HG03378 (cell line): Measurements from ENCODE around the gene ASCC3.

Experiments used
- ATAC-seq: cut with Tn5 transposase; IDR thresholded peaks from one replicate; pipeline ENCODE4 v1.9.1; 2021; ENCODE audit warnings: mild to moderate bottlenecking, moderate library complexity; ENCODE audit not compliant: unreplicated experiment

Gene ASCC3

DNA sequence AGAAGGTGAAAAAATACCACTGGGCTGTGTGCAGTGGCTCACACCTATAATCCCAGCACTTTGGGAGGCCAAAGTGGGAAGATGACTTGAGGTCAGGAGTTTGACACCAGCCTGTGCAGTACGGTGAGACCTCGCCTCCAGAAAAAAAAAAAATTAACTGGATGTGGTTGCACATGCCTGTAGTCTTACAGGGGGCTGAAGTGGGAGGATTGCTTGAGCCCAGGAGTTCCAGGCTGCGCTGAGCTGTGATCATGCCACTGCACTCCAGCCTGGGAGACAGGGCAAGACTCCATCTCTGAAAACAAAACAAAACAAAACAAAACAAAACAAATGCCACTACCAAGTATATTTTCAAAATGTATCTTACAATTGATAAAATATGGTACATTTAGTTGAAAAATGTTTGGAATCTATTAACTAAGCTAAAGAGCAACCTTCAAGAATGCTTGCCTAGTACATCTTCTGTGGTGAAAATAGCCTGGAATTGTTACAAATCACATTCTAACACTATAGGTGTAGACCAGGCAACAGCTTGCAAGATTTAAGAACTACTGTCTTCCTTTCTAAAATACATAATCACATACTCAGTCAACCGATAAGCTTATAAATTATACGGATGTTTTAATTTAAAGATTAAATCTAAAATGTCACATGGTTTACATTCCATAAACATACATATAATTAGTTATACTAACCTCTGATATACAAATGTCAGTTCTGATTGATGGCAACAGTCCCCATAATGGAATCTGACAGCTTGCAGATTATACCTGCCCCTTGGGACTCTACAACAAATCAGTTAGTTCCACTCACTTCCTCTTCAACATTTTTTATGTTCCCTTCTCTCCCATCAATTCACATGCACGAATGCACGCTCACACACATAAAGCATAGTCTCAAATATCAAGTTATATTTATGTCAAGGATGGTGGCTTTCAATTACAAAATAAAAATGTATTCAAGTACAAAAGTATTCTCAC is 150.8 kb downstream of the ASCC3 start:
- ATAC-seq, result no peak

DNA sequence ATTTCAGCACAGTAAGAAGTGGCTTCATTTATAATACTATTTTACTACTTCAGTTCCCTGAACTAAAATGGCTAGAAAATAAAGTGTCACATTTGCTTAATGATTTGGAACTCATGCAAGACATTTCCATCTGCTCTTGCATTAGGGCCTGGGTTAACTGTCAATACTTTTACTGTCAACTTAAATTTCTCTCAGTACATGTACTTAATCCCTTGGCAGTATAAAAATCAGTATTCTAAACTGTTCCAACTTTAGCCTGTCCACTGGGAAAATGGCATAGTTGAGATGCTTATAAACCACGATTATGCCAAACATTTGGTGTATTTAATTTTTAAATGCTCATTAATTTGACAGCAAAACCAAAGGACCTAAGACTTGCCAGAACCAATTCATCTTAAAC is 154.5 kb downstream of the ASCC3 start:
- ATAC-seq, result no peak

DNA sequence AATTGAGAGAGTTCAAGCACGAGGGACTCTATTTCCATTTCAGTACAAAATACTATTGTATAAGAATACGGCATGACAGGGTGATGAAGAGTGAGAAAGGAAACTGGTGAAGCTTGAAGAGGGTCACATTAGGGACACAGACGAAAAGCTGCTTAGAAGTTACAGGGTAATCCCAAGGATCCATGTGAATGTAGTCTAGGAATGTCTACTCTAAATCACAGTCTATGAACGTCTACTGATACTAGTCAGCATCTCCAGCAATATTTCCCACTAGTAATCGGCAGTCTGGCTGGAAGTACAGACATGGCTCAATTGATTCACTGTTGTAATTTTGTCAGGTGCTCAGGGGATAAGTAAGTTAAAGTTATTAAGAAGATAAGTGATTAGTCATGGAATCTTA is 156.4 kb downstream of the ASCC3 start:
- no peak for ATAC-seq

DNA sequence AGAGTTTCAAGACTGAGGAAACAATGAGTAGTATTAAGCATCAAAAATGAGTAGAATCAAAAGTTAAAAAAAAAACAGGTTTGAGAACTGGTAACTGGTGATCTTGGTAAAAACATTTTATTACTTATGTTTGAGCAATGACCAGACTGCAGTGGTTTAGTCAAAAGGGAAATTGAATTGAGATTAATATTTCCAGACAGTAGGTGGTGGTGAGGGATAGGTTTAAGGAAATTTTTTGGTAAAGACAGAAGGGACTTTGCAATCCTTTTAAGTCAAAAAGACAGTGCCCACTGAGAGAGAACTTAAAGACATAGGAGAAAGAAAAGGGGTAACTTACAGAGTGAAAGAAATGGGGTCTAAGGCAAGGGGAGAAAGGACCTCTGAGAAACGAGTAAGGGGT is 156.9 kb downstream of the ASCC3 start:
- ATAC-seq, result no peak

DNA sequence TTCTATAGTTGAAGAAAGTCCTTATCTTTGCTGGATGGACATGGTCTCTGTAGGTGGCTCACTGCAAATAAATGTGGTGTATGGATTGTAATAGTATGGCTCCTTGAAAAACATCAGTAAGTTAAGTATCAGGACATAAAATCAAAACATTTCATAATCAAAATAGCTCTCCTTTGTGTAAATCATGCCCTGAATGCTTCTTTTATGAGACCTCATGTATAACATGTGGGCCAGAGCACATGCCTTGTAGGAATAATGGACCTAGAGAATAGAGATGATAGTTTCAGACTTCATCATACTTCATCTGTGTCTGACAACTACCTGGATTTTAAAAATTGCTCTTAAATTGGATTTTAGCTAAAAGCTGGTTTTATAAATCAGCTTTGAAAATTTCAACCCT is 159.9 kb downstream of the ASCC3 start:
- ATAC-seq, result no peak

DNA sequence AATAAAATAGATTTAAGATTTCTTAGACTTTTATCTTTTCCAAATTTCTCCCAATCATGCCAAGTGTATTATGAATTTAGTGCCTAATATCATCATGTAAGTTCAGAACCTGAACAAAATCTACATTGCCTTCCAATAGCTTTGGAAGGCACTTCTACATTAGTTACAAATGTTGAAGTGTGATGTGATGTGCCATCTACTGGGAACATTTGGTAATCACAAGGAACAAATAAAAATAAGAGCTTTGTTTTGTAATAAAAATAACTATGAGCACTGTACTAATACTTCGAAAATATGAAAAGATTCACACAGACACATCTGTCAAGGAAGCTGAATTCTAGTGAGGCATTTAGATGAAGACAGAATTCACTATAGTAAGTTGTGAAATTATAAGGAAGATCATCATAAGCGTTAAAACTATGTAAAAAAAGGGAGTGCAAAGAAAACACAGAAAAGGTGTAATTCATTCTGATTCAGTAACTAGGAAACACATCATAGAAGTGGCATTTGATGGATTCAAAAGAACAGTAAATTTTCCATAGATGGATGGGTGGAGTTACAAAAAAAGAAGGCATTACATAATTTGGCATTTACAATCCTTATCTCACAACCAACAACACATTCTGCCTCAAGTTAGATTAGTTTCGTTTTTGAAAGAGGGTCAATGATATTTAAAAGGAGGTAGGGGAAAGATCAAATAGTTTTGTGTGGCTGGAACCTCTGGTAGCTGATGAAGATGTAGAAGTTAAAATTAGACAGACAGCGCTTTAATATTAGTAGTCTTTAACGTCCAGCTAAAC is 161.0 kb downstream of the ASCC3 start:
- ATAC-seq, result peak; percentile 61

DNA sequence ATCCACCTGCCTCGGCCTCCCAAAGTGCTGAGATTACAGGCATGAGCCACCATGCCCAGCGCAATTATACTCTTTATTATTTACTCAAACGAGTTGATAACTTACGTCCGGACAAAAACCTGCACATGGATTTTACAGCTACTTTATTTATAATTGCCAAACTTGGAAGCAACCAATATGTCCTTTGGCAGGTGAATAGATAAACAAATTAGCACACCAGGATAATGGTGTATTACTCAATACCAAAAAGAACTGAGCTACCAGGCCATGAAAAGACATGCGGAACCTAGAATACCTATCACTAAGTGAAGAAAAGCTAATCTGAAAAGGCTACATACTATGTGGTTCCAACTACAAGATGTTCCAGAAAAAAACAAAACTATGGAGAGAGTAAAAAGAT is 168.1 kb downstream of the ASCC3 start:
- no peak for ATAC-seq

DNA sequence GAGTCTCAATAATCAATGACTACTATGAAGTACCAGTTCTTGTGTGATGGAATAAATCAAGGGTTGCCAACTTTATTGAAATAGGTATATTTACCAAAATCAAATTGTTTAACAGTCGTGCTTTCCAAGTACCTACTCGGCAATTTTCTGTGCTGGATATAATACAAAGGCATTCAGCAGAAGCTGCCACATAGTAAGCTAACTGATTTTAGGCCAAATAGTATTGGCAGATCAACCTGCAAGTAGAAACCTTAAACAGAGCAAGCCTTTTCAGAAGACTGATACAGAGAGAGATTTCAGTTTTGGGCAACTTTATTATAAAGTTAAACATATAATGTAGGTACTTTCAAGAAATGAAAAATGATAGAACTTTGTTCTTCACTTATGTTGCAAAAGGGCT is 174.6 kb downstream of the ASCC3 start:
- no peak for ATAC-seq

DNA sequence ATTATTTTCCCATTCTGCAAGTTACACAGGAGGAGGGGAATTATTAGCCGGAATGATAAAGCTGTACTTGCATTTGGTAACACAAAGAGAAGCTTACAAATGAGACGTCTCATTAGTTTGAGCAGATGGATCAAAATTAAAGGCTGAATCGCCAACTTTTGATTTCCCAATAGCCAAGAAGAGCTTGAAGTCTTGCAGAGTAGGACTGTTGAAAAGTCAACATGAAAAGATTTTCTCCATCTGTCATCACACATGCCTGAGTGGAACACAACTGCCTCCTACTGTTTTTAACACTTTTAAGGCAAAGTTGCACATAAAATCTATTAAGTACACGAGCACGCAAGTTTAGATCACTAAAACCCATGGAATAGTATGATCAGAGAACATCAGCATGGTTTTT is 176.2 kb downstream of the ASCC3 start:
- ATAC-seq, result no peak

DNA sequence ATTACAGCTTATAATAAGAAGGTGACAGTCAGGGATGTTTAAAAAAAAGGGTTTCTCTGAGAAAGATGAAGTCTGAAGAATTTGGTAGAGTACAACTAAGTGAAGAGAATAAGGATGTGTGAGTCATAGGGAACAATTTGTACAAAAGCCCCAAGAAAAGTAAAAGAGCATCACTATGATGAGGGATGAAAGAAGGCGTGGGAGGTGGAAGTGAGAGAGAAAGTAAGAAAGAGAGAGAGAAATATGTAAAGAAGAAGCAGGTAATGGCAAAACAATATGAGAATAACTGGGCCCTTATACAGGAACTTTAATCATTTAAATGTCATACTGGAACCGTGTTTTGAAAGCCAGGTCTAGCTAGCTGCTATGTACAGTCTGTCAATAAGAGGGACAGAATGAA is 179.4 kb downstream of the ASCC3 start:
- ATAC-seq, result no peak

DNA sequence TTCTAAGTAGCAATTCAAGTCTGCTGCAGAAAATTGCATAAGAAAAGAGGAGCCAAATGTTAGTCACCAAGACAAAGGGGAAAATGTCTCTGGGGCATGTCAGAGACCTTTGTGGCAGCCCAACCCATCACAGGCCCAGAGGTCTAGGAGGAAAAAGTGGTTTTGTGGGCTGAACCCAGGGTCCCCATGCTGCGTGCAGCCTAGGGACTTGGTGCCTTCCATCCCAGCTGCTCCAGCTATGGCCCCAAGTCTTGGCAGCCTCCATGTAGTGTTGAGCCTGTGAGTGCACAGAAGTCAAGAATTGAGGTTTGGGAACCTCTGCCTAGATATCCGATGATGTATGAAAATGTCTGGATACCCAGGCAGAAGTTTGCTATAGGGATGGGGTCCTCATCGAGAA is 181.1 kb downstream of the ASCC3 start:
- no peak for ATAC-seq

DNA sequence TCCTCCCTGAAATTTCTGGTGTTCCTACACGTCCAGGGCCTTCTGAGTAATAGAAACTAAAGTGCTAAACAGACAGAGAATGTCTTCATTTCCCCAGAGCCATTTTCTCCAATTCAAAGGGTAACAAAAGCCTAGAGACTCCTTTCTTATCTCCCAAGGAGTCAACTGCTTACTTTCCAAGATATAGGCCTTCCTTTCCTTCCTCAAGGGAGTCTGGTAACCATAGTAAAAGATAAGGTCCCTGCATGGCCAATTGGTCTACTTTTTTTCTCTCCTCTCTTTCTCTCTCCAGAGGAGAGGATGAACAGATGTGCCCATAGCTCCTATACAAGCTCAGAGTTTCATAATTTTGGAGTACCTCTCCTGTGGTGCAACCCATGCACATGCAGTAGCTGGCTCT is 185.7 kb downstream of the ASCC3 start:
- no peak for ATAC-seq

DNA sequence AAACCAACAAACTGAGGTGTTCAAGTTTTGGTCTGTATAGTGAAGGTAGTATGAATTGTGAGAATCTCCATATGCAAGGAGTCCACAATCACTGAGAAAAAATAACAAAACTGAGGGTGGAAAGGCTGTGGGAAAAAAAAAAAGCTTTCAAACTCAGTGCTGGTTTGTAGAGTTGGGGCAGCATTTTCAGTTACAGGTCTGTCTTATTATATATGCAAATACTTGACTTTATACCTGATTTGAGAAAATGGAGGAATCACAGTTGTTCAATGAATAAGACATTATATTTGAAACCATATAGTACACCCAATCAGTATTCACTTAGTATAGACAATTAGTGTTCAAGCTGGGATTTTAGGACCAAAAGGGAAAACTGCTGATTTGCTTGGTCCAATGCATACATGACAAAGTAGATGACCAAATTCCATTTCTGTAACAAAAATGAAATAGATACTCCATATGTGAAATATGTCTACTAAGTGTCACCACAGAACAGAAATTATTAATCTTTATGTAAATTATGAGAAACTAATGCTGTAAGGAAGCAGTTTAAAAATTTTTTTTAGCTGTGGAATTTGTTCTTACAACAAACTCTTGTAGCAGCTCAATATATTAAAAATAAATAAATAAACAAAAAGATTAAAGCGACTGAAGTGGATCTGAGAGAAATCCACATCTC is 187.7 kb downstream of the ASCC3 start:
- peak; percentile 59 for ATAC-seq

DNA sequence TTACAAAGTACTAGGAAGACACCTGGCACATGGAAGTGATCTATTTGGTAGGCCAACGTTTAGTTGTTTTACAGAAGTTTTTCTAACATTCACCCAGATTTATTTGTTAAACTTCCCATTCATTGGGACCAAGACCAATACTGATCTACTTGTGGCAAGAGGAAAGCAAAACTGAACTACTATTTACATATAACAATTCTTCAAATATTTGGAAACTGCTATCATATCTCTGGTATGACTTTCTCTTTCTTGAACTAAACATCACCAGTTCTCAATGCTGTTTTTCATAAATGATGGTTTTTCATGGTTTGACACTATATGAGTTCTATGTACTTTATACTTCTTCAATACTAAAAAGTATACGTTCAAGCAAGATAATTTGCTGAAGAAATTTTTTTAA is 189.2 kb downstream of the ASCC3 start:
- ATAC-seq, result no peak

DNA sequence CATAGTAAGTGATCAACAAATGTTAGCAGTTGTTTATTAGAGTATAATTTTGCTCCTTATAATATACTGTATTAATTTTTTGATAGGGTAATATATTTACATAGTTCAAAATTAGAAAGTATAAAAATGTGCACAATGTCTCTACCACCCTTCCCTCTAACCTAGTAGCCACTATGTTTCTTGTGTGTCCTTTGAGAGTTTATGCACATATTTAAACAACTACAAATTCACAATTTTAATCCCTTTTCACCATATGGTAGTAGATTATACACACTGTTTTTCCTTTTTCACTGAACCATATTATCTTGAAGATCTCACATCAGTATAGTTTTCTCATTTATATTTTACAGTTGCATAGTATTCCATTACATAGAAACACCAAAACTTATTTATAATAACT is 194.9 kb downstream of the ASCC3 start:
- ATAC-seq, result no peak

DNA sequence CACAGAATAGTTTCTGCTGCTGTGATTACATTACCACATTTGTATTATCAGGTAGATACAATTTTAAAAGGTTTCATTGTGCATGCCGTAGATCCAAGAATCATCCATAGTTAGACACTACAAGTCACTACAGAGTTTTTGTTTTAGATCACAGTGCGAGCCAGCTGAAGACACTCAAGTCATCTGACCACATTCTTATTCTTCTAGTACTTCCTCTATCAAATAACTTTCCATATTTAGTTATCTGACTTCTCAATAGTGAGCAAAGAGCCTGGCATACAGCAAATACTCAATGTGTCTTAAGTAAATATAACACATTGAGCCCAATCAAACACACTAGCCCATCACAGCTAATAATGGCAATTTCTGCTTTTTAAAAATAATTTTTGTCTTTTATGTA is 195.4 kb downstream of the ASCC3 start:
- no peak for ATAC-seq

DNA sequence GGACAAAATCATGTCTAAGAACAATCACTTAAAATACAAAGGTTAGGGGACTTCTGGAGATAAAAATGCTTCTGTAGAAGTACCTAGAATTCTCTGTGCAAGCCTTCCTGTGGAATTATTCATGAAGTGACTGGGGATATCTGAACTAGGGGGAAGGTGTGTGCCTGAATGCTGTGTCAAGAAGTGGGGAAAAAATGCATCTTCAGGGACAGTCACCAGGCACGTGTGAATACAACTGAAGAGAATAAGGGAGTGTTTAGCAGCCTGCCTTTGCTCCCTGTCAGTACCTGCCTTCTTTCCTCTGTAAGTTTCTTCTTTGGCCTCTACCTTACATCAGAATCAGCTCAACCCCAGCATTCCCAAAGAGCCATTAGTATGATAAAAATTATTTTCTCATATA is 201.0 kb downstream of the ASCC3 start:
- ATAC-seq, result no peak

DNA sequence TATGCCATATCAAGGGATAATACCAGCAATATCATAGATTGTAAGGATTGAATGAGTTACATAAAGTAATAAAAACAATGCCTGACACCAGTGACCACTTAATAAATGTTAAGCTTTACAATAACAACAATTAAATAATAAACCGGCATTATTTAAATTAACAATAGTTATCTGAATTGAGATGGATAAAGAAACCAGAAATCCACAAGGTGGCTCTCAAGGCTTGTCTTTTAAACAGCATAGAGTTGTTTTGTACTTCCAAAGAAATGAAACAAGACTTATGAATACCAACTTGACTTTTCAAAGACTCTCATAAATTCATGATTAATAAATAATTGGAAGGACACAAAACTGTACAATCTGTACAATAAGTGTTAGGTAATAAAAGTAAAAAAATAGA is 203.1 kb downstream of the ASCC3 start:
- ATAC-seq, result no peak

DNA sequence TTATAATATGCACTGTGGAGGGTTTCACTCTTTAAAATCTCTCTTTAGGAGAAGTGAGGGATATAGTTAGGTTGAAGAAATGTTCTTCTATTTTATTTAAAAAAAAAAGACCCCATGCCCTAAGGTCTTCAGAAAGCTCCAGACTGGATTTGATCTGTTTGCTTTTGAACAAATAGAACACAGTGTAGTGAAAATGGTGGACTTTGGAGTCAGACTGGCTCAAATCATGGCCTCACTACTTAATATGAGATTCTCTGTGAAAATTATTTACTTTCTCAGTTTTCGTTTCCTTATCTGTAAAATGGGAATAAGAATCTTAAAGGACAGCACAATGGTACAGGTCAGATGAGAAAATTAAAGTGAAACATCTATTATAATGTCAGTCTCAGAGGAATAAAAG is 203.9 kb downstream of the ASCC3 start:
- no peak for ATAC-seq

DNA sequence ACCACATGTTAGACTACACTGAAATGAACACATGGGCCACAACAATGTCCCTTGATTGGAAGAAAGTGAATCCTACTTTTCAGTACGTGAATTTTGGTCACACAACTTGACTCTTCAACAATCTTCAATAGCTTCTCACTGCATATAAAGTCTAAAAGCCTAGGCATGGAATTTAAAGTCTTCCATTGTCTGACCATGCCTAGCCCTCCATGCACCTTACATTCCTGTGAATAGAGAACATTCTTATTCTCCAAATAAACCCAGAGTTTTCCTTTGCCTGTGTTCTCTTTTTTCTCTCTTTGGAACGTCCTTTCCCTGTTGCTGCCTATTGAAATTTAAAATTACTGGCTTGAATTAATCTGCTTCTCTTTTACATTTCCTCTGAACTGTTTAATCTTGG is 207.5 kb downstream of the ASCC3 start:
- ATAC-seq, result no peak

DNA sequence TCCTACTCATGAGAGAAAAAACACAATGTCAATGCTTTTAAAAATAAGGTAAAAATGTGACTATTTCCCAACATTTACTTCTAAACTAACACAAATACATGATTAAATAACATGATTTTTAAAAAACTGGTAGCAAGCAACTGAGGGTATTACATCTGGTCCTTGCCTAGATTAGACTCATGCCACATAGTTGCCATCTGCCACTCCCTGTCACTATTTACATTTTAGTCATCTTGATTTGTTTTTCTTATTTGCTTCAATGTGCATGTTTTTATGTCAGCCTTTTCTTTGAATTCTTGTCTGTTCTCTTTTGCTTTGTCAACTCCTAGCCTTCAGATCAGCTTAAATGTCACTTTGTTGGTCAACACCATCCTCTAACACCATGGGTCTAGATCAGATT is 209.4 kb downstream of the ASCC3 start:
- ATAC-seq, result no peak

DNA sequence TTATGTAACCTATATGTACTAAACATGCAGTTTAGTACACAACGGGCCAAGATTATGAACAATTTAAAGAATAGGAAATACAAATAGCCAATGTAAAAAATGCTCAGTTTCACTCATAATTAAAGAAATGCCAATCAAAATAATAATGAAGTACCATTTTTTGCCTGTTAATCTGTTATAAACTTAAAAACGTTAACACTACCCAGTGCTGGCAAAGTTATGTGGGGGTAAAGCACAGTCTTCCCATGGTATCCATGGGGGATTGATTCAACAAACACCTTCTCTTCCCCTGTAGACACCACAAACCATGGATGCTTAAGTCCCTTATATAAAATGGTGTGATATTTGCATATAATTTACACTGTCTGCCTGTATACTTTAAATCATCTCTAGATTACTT is 211.1 kb downstream of the ASCC3 start:
- no peak for ATAC-seq
